ENCODE data around the gene UGT1A8.

GRCh38 chr2:233801357-233802131 lies 184.1 kb downstream of the UGT1A8 start:
- TF ChIP-seq EZH2 (IDR thresholded peaks at IDR 0.05; ENCODE audit: insufficient read depth, poor library complexity, severe bottlenecking) (no peak), EZH2phosphoT487 (IDR thresholded peaks at IDR 0.05; ENCODE audit: insufficient read depth, low read depth) (no peak)

Data from GM23248 (cell line).